Activated CD8-positive, alpha-beta memory T cell treated with anti-CD3 and anti-CD28 coated beads, Interleukin-2, amount 50 U/mL, for 24 hours (primary cell): ENCODE results near the gene SLC45A2.
"Not testable (repeated sequence)": the region's sequence is repeated elsewhere in the genome, so short reads cannot be mapped to it uniquely, and the experiment has no call there.

Source experiments
- DNase-seq: peaks from one replicate; pipeline ENCODE4 v3.0.0-alpha.2; 2020; ENCODE audit errors: extremely low read depth

The SLC45A2 gene

GRCh38 chr5:33984671-33985124 lies at the start of gene SLC45A2:
Gene SLC45A2, minus strand, starts transcription at chr5:33984693. Its CDS starts 110 bp downstream, at chr5:33984583.
- no peak for DNase-seq

- no peak for DNase-seq
Observed at GRCh38 chr5:34031966-34032365, 47.5 kb upstream of the SLC45A2 start.

GRCh38 chr5:34031117-34031516 lies 46.6 kb upstream of the SLC45A2 start:
- no peak for DNase-seq

- not testable (repeated sequence) for DNase-seq
Observed at GRCh38 chr5:34030585-34030984, 46.1 kb upstream of the SLC45A2 start.

GRCh38 chr5:34030048-34030447 lies 45.6 kb upstream of the SLC45A2 start:
- DNase-seq = no peak

GRCh38 chr5:34028349-34028748 lies 43.9 kb upstream of the SLC45A2 start:
- DNase-seq = no peak

GRCh38 chr5:34026089-34026761 lies 41.7 kb upstream of the SLC45A2 start:
- no peak for DNase-seq

- no peak for DNase-seq
Observed at GRCh38 chr5:34022121-34022705, 37.7 kb upstream of the SLC45A2 start.

GRCh38 chr5:34021334-34021733 lies 36.8 kb upstream of the SLC45A2 start:
- no peak for DNase-seq

GRCh38 chr5:34020726-34021125 lies 36.2 kb upstream of the SLC45A2 start:
- no peak for DNase-seq

GRCh38 chr5:34017254-34017653 lies 32.8 kb upstream of the SLC45A2 start:
- no peak for DNase-seq

GRCh38 chr5:34016750-34017149 lies 32.3 kb upstream of the SLC45A2 start:
- no peak for DNase-seq

- no peak for DNase-seq
Observed at GRCh38 chr5:34016222-34016621, 31.7 kb upstream of the SLC45A2 start.

GRCh38 chr5:34015120-34015822 lies 30.8 kb upstream of the SLC45A2 start:
- no peak for DNase-seq

GRCh38 chr5:34014626-34015025 lies 30.1 kb upstream of the SLC45A2 start:
- no peak for DNase-seq

- DNase-seq = no peak
Observed at GRCh38 chr5:34013547-34013946, 29.1 kb upstream of the SLC45A2 start.

GRCh38 chr5:34012791-34013190 lies 28.3 kb upstream of the SLC45A2 start:
- no peak for DNase-seq

- DNase-seq = no peak
Observed at GRCh38 chr5:34011536-34011935, 27.0 kb upstream of the SLC45A2 start.

GRCh38 chr5:34010146-34010545 lies 25.7 kb upstream of the SLC45A2 start:
- not testable (repeated sequence) for DNase-seq

GRCh38 chr5:34009610-34010009 lies 25.1 kb upstream of the SLC45A2 start:
- no peak for DNase-seq

GRCh38 chr5:34008802-34009201 lies 24.3 kb upstream of the SLC45A2 start:
- DNase-seq = no peak

- peak; percentile 78 for DNase-seq
Observed at GRCh38 chr5:34007621-34008600, 23.4 kb upstream of the SLC45A2 start, which contains the start of gene AMACR. Gene AMACR, minus strand, starts transcription at chr5:34008050. Its CDS starts 31 bp downstream, at chr5:34008019.
